ENCODE results near the gene CEACAM16.

CEACAM16 gene

GRCh38 chr19:44725251-44725650 is 26.3 kb downstream of the CEACAM16 start:
- no peak for DNase-seq (ENCODE audit: low read depth in 2 of 2)

- no peak for DNase-seq (ENCODE audit: low read depth in 2 of 2)
Observed at GRCh38 chr19:44725684-44726083, 26.7 kb downstream of the CEACAM16 start.

- DNase-seq (ENCODE audit: low read depth in 2 of 2), result no peak
Observed at GRCh38 chr19:44726465-44726864, 27.5 kb downstream of the CEACAM16 start.

GRCh38 chr19:44728178-44728577 is 29.2 kb downstream of the CEACAM16 start:
- DNase-seq (ENCODE audit: low read depth in 2 of 2), result no peak

GRCh38 chr19:44729516-44730033 is 30.6 kb downstream of the CEACAM16 start:
- no peak for DNase-seq (ENCODE audit: low read depth in 2 of 2)

- DNase-seq (ENCODE audit: low read depth in 2 of 2), result no peak
Observed at GRCh38 chr19:44731081-44731480, 32.1 kb downstream of the CEACAM16 start.

GRCh38 chr19:44731622-44732021 is 32.7 kb downstream of the CEACAM16 start:
- DNase-seq (ENCODE audit: low read depth in 2 of 2), result no peak

- DNase-seq (ENCODE audit: low read depth in 2 of 2), result no peak
Observed at GRCh38 chr19:44732235-44733014, 33.5 kb downstream of the CEACAM16 start.

- DNase-seq (ENCODE audit: low read depth in 2 of 2), result no peak
Observed at GRCh38 chr19:44734357-44734756, 35.4 kb downstream of the CEACAM16 start.

GRCh38 chr19:44735011-44735410 is 36.1 kb downstream of the CEACAM16 start:
- DNase-seq (ENCODE audit: low read depth in 2 of 2), result no peak

- DNase-seq (ENCODE audit: low read depth in 2 of 2), result no peak
Observed at GRCh38 chr19:44737238-44738071, 38.5 kb downstream of the CEACAM16 start.

GRCh38 chr19:44738136-44738535 is 39.2 kb downstream of the CEACAM16 start:
- no peak for DNase-seq (ENCODE audit: low read depth in 2 of 2)

- DNase-seq (ENCODE audit: low read depth in 2 of 2), result no peak
Observed at GRCh38 chr19:44738603-44739558, 39.9 kb downstream of the CEACAM16 start.

GRCh38 chr19:44740351-44740824 is 41.4 kb downstream of the CEACAM16 start:
- DNase-seq (ENCODE audit: low read depth in 2 of 2), result no peak

GRCh38 chr19:44741258-44741731 is 42.3 kb downstream of the CEACAM16 start:
- no peak for DNase-seq (ENCODE audit: low read depth in 2 of 2)

- peak; percentile 99 for DNase-seq (ENCODE audit: low read depth in 2 of 2)
Observed at GRCh38 chr19:44741841-44742329, 42.9 kb downstream of the CEACAM16 start.

GRCh38 chr19:44742330-44743061 is 43.5 kb downstream of the CEACAM16 start:
- no peak for DNase-seq (ENCODE audit: low read depth in 2 of 2)

- DNase-seq (ENCODE audit: low read depth in 2 of 2), result no peak
Observed at GRCh38 chr19:44744871-44745332, 46.0 kb downstream of the CEACAM16 start.

GRCh38 chr19:44745341-44745831 is 46.4 kb downstream of the CEACAM16 start:
- DNase-seq (ENCODE audit: low read depth in 2 of 2), result peak; percentile 70 to 75

Measured in fibroblast of skin of left quadriceps (primary cell).